Measurements from ENCODE around the gene CD2AP.
"Not testable (repeated sequence)": the region's sequence is repeated elsewhere in the genome, so short reads cannot be mapped to it uniquely, and the experiment has no call there.

CD2AP gene

DNA sequence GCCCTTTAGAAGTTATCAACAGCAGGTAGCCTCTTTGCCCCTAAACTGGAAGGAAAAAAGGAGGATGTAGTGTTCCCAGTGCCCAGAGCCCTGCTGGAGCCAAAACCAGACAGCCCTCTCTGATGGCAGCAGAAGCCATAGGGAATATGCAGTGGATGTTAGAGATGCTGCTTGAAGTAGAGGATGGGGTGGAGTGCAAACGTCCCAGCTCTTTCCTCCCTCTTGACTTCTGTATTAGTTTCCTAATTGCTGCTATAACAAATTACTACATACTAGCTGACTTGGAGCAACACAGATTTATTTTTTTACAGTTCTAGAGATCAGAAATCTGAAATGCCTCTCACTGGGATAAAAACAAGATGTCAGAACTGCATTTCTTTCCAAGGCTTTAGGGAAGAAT, 12.5 kb upstream of the CD2AP start:
- no peak for DNase-seq

DNA sequence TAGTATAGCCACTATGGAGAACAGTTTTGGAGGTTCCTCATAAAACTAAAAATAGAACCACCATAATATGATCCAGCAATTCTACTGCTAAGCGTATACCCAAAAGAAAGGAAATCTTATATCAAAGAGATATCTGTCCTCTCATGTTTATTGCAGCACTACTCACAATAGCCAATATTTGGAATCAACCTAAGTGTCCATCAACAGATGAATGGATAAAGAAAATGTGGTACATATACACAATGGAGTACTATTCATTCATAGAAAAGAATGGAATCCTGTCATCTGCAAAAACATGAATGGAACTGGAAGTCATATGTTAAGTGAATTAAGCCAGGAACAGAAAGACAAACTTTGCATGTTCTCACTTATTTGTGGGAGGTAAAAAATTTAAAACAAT, 5.7 kb upstream of the CD2AP start:
- no peak for DNase-seq

DNA sequence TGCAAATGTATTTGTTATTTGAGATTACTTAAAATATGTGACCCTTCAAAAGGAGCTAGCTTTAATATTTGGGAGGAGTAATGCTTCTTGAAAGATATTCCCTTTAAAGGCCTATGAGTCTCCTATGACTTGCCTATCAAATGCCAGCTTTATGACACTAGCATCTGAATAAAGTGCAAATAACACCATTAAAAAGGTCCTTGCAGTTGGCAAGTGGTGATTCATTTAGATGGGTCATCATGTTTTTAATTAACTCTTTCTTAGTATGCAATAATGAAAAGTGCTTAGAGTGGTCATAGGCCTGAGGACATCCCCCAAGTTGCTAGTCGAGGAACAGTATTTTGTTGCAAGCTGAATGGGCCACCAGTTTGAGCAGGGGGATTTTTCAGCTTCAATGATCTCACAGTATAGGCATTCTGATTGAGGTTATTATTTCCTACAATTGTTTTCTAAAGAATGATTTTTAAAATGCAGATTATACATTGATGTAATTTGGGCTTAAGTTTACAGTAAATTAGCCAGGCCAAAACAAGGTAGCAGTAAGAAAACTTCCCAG, 3.7 kb upstream of the CD2AP start:
- no peak for DNase-seq

DNA sequence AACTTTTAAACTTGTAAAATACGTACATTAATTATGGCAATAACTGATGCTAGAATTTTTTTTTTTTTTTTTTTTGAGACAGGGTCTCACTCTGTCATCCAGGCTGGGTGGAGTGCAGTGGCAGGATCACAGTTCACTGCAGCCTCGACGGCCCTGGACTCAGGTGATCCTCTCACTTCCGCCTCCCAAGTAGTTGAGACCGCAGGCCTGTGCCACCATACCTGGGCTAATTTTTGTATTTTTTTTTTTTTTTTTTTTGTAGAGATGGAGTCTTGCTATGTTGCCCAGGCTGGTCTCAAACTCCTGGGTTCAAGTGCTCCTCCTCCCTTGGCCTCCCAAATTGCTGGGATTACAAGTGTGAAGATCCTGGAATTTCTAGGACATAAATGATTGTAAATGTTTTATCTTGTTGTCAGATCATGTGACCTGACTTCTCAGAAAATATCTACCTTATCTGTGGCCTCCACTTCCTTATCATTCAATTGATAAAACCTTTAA, 2.2 kb upstream of the CD2AP start:
- no peak for DNase-seq

DNA sequence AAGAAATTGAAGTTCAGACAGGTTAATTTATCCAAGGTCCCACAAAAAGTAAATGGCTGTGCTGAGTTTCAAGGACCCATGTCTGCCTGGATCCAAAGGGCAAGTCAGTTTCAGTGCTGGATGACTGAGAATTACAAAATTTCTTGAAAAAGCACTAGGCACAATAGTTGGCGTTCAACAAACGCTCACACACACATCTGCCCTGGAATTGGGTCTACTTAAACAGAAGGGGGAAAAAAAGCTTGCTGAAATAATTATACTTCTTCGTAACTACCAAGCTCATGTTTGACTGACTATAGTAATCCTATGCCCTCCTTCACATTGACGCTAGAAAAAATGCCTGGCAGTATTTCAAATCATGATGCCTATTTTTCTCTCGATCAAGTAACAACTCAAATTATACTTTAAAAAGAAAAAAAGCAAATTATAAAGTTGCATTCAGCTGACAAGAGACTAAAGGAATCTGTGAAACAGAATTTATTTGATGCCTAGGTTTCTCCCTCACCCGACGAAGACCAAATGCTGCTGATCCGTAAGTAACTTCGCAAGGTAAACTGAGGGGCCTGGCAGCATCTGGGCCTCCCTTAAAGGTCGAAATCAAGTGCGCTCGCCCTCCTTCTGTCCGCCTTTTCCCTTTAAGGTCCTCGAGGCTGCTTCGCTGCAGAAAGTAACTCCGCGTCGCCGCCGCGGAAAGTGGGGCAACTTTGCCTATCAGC, 650 bp upstream of the CD2AP start:
- DNase-seq, result no peak

DNA sequence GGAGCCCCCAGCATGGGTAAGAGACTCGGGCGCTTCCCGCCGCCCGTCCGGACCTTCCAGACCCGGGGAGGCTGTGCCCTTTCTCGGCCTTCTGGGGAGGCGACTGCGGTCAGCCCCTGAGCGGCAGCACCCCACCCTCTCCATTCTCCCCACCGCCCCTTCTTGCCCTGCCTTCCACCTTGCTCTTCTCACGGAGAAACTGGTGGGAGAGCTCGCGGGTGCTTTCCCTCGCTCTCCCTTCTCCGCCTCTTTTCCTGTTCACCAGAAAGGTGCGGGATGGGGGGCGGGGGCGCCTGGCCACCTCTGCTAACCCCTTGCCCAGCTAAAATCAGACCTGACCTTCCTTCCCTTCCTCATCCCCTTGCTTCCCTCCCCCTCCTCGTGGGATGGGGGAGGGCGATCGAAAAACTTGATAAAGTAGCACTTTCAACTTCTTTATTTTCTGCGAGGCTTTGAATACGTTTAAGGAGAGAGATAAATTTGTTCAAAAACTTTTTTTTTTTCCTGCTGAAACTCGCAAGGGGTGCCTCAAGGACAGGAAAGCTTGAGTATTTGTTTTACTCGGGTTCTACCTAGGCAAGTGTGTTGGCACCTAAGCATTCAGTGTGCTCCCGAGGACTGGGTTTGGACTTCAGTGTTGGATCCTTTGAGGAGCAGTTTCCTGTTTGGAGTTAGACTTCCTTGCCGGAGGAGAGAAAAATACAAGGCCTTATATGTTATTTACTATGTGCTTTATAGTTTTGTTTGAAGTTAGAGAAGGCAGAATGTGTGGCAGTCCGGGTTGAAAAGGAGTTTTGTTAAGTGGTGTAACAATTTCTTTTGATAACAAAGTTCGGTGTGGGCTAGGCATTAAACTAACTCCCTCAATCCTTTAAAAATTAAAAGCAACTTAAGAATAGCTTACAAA, 897 bp downstream of the CD2AP start:
- DNase-seq, result no peak

DNA sequence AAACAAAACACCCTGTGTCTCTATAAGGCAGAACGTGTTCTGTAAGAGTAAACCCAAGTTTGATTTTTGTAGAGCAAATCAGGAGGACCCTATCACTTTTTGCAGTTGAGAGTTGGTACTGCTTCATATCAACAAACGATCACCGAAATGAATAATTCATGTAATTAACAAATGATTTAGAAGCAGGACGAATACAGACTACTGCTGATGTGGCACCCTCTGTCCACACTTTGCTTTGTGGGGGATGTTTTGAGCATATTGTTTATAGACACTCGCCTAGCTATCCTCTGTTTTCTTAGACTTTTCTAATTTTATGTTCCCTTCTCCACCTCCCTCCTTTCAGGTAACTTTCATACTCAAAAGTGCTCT, 1.5 kb downstream of the CD2AP start:
- DNase-seq, result no peak

DNA sequence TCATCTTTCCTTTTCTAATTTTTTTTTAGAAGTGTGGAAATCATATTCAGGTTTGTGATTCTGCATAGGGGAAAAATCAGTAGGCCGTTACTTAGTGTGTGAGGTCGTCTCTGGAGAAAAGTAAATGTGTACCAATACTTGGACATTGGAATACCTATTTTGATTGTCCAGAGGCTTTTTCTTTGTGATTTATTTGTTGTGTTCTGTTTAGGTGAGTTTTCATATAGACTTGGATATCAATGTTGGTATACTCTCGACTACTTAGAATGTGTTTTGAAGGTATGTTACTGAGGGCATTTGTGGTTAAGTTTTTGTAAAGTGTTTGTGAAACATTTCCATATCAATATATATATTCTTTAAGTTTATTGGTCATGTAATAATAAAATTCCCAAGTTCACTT, 2.3 kb downstream of the CD2AP start:
- no peak for DNase-seq

DNA sequence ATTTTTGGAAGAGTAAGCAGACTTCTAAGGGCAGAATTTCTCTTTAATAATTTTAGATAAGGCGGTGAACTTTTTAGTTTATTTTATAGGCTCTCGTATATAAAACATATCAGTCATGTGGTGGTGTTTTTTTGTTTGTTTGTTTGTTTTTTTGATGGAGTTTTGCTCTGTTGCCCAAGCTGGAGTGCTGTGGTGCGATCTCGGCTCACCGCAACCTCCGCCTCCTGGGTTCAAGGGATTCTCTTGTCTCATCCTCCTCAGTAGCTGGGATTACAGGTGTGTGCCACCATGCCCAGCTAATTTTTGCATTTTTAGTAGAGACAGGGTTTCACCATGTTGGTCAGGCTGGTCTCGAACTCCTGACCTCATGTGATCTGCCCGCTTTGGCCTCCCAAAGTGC, 3.6 kb downstream of the CD2AP start:
- not testable (repeated sequence) for DNase-seq

DNA sequence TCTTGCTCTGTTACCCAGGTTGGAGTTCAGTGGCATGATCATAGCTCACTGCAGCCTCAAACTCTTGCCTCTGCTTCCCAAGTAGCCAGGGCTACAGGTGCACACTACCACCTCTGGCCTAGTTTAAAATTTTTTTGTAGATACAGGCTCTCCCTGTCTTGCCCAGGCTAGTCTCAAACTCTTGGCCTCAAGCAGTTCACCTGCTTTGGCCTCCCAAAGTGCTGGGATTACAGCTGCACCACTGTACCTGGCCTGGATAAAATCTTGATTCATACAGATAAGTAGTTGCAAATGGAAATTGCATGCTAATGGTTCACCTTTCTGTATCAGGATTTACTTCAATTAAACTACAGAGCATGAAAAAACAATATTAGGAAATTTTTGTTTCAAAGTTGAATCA, 4.2 kb downstream of the CD2AP start:
- DNase-seq, result no peak

DNA sequence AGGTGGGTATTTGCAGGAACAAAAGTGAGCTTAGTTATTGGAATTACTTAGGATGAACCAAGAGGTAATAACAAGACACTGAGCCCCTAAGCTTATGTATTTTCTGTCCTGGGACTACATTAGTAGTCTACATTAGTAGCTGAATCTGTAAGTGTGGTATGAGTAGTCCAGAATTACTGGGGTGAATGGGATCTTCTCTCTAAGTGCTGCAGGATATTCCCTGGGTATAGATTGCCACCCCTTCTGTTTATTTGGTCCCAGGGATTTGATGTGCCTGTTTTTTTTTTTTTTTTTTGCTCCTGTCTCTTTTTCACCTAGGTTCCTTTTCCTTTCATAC, 5.9 kb downstream of the CD2AP start:
- no peak for DNase-seq

DNA sequence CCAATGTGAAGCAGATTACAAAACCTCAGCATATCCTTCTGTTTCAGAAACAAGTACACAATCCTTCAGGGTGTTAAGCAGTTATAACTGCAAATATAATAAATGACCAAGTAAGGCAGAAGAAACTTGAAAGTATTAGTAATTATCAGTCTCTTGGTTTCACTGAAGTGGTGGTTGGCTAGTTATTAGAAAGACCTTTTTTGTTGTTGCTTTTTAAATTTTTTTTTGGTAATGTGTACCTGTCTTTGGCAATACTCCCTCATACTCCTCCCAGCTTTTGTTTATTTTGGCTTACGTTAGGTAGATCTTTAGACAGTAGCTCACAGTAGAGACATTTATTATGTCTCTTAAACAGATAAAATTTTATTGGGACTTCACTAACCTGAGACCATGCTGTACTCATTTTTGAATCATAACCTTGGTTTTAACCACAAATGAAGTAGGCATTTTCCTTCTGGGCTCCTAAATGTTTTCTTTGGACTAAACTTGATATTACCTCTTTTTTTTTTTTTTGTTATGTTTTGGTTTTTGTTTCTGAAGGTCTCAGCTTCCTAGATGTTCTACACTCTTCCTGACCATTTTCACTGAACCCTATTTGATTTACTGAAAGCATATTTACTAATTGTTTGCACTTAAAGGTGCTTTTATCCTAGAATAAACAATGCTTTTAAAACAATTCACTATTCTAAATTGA, 6.4 kb downstream of the CD2AP start:
- no peak for DNase-seq

DNA sequence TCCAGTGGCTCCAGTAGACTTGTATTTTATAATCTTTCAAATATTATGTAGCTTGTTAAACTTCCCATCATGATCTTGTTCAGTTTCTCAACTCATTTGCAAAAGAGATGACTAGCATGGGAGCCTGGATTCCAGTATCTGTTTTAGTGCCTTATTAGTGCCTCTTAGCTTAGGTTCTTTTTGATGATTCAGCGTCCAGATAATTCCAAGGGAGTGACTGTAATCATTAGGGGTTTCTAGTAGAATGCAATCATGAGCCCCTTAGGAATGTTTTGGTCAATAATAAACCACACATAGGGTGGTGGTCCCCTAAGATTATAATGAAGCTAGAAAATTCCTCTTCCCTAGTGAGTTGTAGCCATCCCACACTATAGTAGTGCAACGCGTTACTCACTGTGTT, 7.0 kb downstream of the CD2AP start:
- DNase-seq, result no peak

DNA sequence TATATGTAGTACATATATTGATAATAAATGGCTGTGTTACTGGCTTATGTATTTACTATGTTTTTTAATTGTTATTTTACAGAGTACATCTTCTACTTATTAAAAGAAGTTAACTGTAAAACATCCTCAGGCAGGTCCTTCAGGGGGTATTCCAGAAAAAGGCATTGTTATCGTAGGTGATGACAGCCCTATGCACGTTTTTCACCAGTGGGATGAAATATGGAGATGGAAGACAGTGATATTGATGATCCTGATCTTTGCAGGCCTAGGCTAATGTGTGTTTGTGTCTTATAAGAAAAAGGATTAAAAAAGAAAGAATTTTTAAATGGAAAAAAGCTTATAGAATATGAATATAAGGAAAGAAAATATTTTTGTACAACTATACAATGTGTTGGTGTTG, 7.5 kb downstream of the CD2AP start:
- no peak for DNase-seq

DNA sequence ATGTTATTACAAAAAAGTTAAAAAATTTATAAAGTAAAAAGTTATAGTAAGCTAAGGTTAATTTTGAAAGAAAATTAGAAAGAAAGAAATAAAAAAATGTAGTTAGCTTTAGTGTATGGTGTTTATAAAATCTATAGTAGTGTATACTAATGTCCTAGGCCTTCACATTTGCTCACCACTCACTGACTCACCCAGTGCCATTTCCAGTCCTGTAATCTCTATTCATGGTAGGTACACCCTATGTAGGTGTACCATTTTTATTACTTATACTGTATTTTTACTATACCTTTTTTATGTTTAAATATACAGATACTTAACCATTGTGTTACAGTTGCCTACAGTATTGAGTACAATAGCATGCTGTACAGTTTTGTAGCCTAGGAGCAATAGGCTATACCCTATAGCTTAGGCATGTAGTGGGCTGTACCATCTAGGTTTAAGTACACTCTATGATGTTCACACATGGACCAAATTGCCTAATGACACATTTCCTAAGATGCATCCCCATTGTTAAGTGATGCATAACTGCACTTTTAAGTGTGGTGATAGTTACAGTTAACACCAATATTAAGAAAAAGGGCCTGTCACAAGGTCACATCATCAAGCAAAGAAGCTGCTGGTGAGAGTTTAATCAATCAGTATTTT, 8.0 kb downstream of the CD2AP start:
- no peak for DNase-seq

DNA sequence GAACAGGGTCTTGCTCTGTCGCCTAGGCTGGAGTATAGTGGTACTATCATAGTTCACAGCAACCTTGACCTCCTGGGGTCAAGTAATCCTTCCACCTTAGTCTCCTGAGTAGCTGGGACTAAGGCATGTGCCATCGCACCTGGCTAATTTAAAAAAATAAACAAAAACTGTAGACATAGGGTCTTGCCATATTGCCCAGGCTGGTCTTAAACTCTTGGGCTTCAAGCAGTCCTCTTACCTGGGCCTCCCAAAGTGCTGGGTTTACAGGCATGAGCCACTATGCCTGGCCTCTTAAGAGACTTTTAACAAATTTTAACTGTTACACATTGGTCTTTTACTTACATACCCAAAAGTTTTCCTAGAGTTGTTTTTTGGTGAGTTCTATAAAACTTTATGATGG, 12.4 kb downstream of the CD2AP start:
- DNase-seq, result no peak

DNA sequence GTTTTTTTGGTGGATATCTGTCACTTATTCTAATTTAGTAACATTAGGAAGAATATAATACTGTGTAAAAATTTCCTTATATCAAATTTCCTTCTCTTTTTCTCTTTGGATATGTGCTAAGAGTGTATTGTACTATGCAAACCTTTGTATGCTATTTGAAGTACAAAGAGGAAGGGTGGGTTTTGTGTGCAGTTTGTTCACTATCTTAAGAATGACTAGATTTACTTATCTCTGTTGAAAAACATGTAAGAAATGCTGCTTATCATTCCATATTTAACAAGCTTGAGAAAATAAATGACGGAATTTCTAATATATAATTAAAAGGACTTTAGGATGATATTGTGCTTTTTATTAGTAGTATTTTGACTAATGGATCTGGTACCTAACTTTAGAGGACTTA, 13.1 kb downstream of the CD2AP start:
- DNase-seq, result no peak

DNA sequence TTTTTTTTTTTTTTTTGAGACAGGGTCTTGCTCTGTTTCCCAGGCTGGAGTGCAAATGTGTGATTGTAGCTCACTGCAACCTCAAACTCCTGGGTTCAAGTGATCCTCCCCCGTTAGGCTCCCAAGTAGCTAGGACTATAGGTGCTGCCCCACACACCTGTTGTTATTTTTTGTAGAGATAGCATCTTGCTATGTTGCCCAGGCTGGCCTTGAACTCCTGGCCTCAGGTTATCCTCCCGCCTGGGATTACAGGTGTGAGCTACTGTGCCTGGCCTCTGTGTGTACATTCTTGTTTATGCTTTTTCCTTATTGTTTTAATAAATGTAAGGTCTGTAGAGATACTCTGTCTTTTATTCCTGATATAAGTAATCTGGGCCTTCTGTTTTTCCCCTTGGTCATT, 14.8 kb downstream of the CD2AP start:
- DNase-seq, result no peak

DNA sequence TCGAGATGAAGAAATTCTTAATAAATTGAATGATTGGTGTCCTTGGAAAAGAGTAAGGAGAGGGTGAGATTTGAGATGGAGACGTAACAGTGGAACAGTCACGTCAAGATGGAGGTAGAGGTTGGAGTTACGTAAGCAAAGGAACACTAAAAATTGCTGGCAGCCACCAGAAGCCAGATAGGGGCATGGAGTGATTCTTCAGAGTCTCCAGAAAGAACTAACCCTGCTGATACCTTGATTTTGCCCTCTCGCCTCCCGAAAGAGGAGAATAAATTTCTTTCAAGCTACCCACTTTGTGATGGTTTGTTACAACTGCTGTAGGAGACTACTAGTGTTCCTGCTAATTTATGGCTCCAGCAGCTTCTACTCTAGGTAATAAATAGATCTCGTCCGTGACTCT, 17.6 kb downstream of the CD2AP start:
- no peak for DNase-seq

DNA sequence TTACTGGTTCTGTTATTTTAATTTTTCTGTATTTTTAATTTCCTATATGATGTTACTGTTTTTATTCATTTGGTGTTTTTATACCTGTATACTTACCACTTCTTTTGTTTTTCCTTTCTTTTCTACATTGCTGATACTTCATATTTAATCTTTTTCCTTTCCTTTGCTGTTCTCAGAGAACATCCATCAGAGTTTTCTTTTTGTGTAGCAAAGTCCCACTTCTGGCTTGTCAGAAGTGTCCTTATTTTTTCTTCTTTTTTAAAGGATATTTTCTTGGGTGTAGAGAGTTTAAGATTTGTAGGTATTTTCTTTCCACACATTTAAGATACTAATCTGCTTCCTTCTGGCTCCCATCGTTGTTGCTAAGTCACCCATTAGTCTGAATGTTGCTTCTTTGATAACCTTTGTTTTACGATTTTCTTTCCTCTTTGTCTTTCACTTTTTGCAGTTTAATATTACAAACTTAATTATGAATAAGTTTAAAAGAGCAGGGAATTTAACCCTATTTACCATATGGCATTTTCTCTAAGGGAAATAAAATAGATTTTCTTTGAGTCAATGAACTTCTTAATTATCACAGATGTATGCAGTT, 18.5 kb downstream of the CD2AP start:
- no peak for DNase-seq

DNA sequence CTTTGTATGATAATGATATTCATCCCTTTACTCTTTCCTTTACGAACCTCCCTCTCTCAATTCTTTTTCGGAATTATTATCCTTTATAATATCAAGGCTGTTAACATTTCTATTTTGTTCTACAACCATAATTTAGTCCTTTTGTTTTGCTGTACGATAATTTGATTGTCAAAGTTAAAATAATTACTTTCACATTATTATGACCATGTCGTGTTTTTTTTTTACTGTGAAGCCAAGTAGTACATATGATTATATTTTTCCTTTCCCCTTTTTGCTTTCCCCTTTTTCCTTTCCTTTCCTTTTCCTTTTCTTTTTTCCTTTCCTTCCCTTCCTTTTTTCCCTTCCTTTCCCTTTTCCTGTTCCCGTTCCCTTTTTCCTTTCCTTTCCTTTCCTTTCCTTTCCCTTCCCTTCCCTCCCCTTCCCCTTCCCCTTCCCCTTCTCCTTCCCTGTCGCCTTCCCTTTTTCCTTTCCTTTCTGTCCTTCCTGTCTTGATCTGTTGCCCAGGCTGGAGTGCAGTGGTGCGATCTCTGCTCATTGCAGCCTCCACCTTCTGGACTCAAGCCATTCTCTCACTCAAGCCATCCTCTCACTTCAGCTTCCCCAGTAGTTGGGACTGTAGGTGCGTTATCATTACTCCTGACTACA, 19.5 kb downstream of the CD2AP start:
- no peak for DNase-seq

DNA sequence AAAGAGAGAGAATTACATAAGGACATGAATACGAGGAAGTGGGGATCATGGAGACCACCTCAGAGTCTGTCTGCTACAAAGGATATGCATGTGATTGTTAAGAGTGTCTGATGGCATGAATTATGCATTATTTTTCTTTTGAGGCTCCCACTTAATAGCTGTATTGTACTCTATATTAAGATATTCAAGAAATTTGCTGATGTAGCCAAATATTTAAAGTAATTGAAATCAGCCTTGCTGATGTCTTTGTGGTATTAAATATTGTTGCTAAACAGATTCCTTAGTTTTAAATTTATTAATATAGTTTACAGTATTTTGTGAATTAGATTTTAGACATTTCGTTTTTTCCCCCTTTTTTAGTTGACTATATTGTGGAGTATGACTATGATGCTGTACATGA, 25.3 kb downstream of the CD2AP start:
- DNase-seq, result no peak

Measured in stimulated activated CD4-positive, alpha-beta T cell treated with anti-CD3 and anti-CD28 coated beads, Interleukin-2, amount 100 ng/mL, for 48 hours (primary cell).